HepG2 (cell line): ENCODE data around the gene FAAP20. TPM values are rescaled to one million over a fixed set of nuclear protein-coding genes. Genes with fewer than 3 reads are reported as not detected.
A peak's percentile ranks its signal among the peaks of the same experiment; 100 is the strongest.

Experiments used
- ARHGAP35 ChIP-seq: sonication (generic); formaldehyde crosslinking; IDR thresholded peaks from 2 replicates; pipeline ENCODE4 v1.9.0; 2022; ENCODE audit warnings: mild to moderate bottlenecking, inconsistent platforms, moderate library complexity, missing genetic modification reagents, borderline replicate concordance
- HNRNPLL ChIP-seq: fragments of 200-400 bp; formaldehyde crosslinking; IDR thresholded peaks from 2 replicates; pipeline ENCODE4 v1.6.1; 2017; ENCODE audit warnings: mild to moderate bottlenecking, low read depth, low read length; ENCODE audit not compliant: poor library complexity, severe bottlenecking
- HOXA5 ChIP-seq: sonication (generic); formaldehyde crosslinking; IDR thresholded peaks from 2 replicates; pipeline ENCODE4 v1.4.0; 2020; ENCODE audit warnings: missing genetic modification reagents
- KDM2A ChIP-seq: sonication (generic); formaldehyde crosslinking; IDR thresholded peaks from 2 replicates; pipeline ENCODE4 v1.4.0; 2020; ENCODE audit warnings: low read depth, missing genetic modification reagents, borderline replicate concordance
- PITX1 ChIP-seq: sonication (generic); formaldehyde crosslinking; IDR thresholded peaks from 2 replicates; pipeline ENCODE4 v1.5.1; 2020; ENCODE audit warnings: mild to moderate bottlenecking, missing genetic modification reagents
- PRMT3 ChIP-seq: sonication (generic); formaldehyde crosslinking; IDR thresholded peaks from 2 replicates; pipeline ENCODE4 v1.8.1; 2022; ENCODE audit warnings: low read depth, mild to moderate bottlenecking, moderate library complexity, missing genetic modification reagents, borderline replicate concordance
- SAP130 ChIP-seq: IDR thresholded peaks from 2 replicates; pipeline ENCODE4 v1.6.1; 2016; ENCODE audit warnings: low read depth
- SOX13 ChIP-seq, 3 experiments: fragments of 450-650 bp in 1 of 3; sonication (generic) in 1 of 3; formaldehyde crosslinking in 1 of 3; IDR thresholded peaks in 2 of 3; conservative IDR thresholded peaks in 1 of 3; 2 replicates each; pipeline versions ENCODE4 v1.5.0 to v1.6.1; 2016 to 2020; ENCODE audit warnings: antibody characterized with exemption in 1 of 3, mild to moderate bottlenecking in 1 of 3, missing compliant biosample characterization in 1 of 3, missing genetic modification reagents in 1 of 3, moderate library complexity in 1 of 3
- ZBTB7B ChIP-seq: sonication (generic); formaldehyde crosslinking; IDR thresholded peaks from 2 replicates; pipeline ENCODE4 v1.4.0; 2020; ENCODE audit warnings: missing genetic modification reagents
- ZNF333 ChIP-seq: sonication (generic); formaldehyde crosslinking; IDR thresholded peaks from 2 replicates; pipeline ENCODE4 v1.4.0; 2020; ENCODE audit warnings: mild to moderate bottlenecking, missing genetic modification reagents, borderline replicate concordance
- ZNF672 ChIP-seq: sonication (generic); formaldehyde crosslinking; IDR thresholded peaks from 2 replicates; pipeline ENCODE4 v1.8.1; 2022; ENCODE audit warnings: missing genetic modification reagents
- ZNF780A ChIP-seq: sonication (generic); formaldehyde crosslinking; IDR thresholded peaks from 2 replicates; pipeline ENCODE4 v1.8.0; 2022; ENCODE audit warnings: mild to moderate bottlenecking, missing genetic modification reagents, moderate library complexity
- ZNF788 ChIP-seq: sonication (generic); formaldehyde crosslinking; IDR thresholded peaks from 2 replicates; pipeline ENCODE4 v1.5.0; 2020; ENCODE audit warnings: mild to moderate bottlenecking, missing genetic modification reagents, borderline replicate concordance
- ZNF841 ChIP-seq: sonication (generic); formaldehyde crosslinking; IDR thresholded peaks from 2 replicates; pipeline ENCODE4 v1.8.1; 2023; ENCODE audit warnings: missing genetic modification reagents, borderline replicate concordance
- polyA plus RNA-seq, 8 experiments: library from polyadenylated mRNA; depleted of rRNA in 3 of 8; stranded (reverse) in 7 of 8; unstranded in 1 of 8; fragments of >200 nt; fragmentation: Illumina TruSeq in 4 of 8; extraction: Trizol in 4 of 8; gene quantifications; 2 replicates each; pipeline versions ENCODE4 v1.2.1 to v1.2.3, GENCODE V29; 2011 to 2016; ENCODE audit warnings: low read depth in 4 of 8, missing spikeins in 1 of 8, mixed read lengths in 1 of 8; ENCODE audit not compliant: insufficient read depth in 1 of 8
- total RNA-seq, 5 experiments: library from RNA; depleted of rRNA; stranded (reverse); fragments of >200 nt; fragmentation: Illumina TruSeq; extraction: Trizol; gene quantifications; 2 replicates each; pipeline ENCODE4 v1.2.3, GENCODE V29; 2016; ENCODE audit warnings: low read depth in 1 of 5
- TF ChIP-seq, protein P1 (sequence below): sonication (generic); formaldehyde crosslinking; IDR thresholded peaks from 2 replicates; pipeline ENCODE4 v1.9.0; 2022; ENCODE audit warnings: missing genetic modification reagents, mild to moderate bottlenecking, borderline replicate concordance
- TF ChIP-seq, protein P2 (sequence below): sonication (generic); formaldehyde crosslinking; IDR thresholded peaks from 2 replicates; pipeline ENCODE4 v1.5.1; 2020; ENCODE audit warnings: missing genetic modification reagents, mild to moderate bottlenecking, borderline replicate concordance
- TF ChIP-seq, protein P3 (sequence below): sonication (generic); formaldehyde crosslinking; IDR thresholded peaks from 2 replicates; pipeline ENCODE4 v1.4.0; 2020; ENCODE audit warnings: mild to moderate bottlenecking, missing genetic modification reagents
- TF ChIP-seq, protein P4 (sequence below): sonication (generic); formaldehyde crosslinking; IDR thresholded peaks from 2 replicates; pipeline ENCODE4 v1.4.0; 2020; ENCODE audit warnings: missing genetic modification reagents
- TF ChIP-seq, protein P5 (sequence below): sonication (generic); formaldehyde crosslinking; IDR thresholded peaks from 2 replicates; pipeline ENCODE4 v1.4.0; 2020; ENCODE audit warnings: missing genetic modification reagents

Gene FAAP20
- total and polyA plus RNA-seq, 2 of the 13 experiments (the other 11 are each of a cell fraction or from before 2014, with no cell fraction given), result 9.6 to 10.8 TPM

DNA sequence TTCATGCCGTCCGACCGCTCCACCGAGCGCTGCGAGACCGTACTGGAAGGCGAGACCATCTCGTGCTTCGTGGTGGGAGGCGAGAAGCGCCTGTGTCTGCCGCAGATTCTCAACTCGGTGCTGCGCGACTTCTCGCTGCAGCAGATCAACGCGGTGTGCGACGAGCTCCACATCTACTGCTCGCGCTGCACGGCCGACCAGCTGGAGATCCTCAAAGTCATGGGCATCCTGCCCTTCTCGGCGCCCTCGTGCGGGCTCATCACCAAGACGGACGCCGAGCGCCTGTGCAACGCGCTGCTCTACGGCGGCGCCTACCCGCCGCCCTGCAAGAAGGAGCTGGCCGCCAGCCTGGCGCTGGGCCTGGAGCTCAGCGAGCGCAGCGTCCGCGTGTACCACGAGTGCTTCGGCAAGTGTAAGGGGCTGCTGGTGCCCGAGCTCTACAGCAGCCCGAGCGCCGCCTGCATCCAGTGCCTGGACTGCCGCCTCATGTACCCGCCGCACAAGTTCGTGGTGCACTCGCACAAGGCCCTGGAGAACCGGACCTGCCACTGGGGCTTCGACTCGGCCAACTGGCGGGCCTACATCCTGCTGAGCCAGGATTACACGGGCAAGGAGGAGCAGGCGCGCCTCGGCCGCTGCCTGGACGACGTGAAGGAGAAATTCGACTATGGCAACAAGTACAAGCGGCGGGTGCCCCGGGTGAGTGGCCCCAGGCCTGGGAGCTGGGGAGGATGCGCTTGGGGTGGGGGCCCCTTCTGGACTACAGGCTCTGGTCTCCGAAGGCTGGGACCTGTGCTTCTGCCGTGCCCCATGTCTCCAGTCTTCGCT is 34.7 kb upstream of the FAAP20 start (continued):
- TF ChIP-seq, protein P1, sequence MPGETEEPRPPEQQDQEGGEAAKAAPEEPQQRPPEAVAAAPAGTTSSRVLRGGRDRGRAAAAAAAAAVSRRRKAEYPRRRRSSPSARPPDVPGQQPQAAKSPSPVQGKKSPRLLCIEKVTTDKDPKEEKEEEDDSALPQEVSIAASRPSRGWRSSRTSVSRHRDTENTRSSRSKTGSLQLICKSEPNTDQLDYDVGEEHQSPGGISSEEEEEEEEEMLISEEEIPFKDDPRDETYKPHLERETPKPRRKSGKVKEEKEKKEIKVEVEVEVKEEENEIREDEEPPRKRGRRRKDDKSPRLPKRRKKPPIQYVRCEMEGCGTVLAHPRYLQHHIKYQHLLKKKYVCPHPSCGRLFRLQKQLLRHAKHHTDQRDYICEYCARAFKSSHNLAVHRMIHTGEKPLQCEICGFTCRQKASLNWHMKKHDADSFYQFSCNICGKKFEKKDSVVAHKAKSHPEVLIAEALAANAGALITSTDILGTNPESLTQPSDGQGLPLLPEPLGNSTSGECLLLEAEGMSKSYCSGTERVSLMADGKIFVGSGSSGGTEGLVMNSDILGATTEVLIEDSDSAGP, result peak; percentile 73; the same call in 1 of the 2 replicates
- TF ChIP-seq SOX13 (IDR thresholded peaks at IDR 0.05) (no peak), SOX13 (CRISPR knock-in tag; conservative IDR thresholded peaks at IDR 0.05 in 1 of 2, IDR thresholded peaks at IDR 0.05 in 1 of 2) (no peak), ZNF788 (peak; percentile 49; the same call in 1 of the 2 replicates), ARHGAP35 (CRISPR knock-in tag) (no peak), ZNF841 (CRISPR knock-in tag) (no peak), ZNF333 (peak; percentile 62; the same call in 1 of the 2 replicates), PITX1 (CRISPR knock-in tag) (no peak), SAP130 (CRISPR knock-in tag) (peak; percentile 67), ZBTB7B (CRISPR knock-in tag) (0 out of 2 replicates have a peak, but pooled peaks have one; percentile 36), ZNF672 (CRISPR knock-in tag) (no peak), HOXA5 (CRISPR knock-in tag) (0 out of 2 replicates have a peak, but pooled peaks have one; percentile 36), PRMT3 (CRISPR knock-in tag) (no peak), HNRNPLL (peak; percentile 22), ZNF780A (CRISPR knock-in tag) (0 out of 2 replicates have a peak, but pooled peaks have one; percentile 12), KDM2A (CRISPR knock-in tag) (peak; percentile 59)
- TF ChIP-seq, protein P2, sequence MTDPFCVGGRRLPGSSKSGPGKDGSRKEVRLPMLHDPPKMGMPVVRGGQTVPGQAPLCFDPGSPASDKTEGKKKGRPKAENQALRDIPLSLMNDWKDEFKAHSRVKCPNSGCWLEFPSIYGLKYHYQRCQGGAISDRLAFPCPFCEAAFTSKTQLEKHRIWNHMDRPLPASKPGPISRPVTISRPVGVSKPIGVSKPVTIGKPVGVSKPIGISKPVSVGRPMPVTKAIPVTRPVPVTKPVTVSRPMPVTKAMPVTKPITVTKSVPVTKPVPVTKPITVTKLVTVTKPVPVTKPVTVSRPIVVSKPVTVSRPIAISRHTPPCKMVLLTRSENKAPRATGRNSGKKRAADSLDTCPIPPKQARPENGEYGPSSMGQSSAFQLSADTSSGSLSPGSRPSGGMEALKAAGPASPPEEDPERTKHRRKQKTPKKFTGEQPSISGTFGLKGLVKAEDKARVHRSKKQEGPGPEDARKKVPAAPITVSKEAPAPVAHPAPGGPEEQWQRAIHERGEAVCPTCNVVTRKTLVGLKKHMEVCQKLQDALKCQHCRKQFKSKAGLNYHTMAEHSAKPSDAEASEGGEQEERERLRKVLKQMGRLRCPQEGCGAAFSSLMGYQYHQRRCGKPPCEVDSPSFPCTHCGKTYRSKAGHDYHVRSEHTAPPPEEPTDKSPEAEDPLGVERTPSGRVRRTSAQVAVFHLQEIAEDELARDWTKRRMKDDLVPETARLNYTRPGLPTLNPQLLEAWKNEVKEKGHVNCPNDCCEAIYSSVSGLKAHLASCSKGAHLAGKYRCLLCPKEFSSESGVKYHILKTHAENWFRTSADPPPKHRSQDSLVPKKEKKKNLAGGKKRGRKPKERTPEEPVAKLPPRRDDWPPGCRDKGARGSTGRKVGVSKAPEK (CRISPR knock-in tag), result no peak
- TF ChIP-seq, protein P3, sequence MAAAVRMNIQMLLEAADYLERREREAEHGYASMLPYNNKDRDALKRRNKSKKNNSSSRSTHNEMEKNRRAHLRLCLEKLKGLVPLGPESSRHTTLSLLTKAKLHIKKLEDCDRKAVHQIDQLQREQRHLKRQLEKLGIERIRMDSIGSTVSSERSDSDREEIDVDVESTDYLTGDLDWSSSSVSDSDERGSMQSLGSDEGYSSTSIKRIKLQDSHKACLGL (CRISPR knock-in tag), result peak; percentile 39; the same call in 1 of the 2 replicates
- TF ChIP-seq, protein P4, sequence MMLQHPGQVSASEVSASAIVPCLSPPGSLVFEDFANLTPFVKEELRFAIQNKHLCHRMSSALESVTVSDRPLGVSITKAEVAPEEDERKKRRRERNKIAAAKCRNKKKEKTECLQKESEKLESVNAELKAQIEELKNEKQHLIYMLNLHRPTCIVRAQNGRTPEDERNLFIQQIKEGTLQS (CRISPR knock-in tag), result no peak
- TF ChIP-seq, protein P5, sequence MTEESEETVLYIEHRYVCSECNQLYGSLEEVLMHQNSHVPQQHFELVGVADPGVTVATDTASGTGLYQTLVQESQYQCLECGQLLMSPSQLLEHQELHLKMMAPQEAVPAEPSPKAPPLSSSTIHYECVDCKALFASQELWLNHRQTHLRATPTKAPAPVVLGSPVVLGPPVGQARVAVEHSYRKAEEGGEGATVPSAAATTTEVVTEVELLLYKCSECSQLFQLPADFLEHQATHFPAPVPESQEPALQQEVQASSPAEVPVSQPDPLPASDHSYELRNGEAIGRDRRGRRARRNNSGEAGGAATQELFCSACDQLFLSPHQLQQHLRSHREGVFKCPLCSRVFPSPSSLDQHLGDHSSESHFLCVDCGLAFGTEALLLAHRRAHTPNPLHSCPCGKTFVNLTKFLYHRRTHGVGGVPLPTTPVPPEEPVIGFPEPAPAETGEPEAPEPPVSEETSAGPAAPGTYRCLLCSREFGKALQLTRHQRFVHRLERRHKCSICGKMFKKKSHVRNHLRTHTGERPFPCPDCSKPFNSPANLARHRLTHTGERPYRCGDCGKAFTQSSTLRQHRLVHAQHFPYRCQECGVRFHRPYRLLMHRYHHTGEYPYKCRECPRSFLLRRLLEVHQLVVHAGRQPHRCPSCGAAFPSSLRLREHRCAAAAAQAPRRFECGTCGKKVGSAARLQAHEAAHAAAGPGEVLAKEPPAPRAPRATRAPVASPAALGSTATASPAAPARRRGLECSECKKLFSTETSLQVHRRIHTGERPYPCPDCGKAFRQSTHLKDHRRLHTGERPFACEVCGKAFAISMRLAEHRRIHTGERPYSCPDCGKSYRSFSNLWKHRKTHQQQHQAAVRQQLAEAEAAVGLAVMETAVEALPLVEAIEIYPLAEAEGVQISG (CRISPR knock-in tag), result 0 out of 2 replicates have a peak, but pooled peaks have one; percentile 22
